ENCODE data around the gene ST8SIA2.

ST8SIA2 gene

DNA sequence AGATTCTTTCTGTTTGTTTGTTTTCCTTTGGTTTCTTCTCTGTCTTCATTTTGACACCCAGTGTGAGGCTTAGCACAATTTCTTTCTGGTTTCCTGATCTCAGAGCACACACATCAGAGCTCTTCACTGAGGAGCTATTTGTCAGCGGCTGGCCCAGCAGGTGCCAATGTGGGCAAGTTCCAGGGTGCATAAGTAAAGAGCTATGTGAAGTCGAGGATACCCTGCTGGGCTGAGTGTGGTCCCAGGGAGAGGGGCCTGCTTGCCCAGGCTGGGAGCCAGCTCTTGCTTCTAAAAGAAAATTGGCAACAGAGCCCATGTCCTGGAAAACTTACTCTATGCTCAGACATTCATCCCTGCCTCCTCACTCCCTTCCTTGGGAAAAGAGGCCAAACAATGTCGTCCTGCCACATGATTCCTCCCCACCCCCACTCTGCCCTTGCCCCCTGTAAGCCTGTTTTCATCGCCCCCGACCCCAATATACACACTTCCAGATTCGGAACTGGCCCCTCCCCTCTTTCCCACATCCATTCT, 101.2 kb downstream of the ST8SIA2 start:
- no peak for DNase-seq (ENCODE audit: low spot score)

DNA sequence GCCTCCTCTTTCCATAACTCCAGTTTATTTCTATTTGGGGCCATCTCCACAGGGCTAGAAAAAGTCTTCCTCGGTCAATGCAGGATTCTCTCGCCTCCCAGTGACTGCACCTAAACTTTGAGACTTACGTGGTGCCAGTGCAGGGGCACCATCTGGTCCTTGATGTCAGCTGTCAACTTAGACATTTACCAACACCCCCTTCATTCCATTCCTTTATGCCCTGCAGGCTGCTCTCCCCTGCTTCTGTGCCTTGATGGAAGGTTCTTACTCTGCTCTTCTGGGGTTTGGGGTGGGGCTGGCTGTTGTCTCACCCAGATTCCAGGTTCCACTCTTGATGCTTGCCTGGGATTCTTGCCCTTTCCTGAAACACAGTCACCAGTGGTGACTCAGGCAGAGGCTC, 101.8 kb downstream of the ST8SIA2 start:
- no peak for DNase-seq (ENCODE audit: low spot score)

DNA sequence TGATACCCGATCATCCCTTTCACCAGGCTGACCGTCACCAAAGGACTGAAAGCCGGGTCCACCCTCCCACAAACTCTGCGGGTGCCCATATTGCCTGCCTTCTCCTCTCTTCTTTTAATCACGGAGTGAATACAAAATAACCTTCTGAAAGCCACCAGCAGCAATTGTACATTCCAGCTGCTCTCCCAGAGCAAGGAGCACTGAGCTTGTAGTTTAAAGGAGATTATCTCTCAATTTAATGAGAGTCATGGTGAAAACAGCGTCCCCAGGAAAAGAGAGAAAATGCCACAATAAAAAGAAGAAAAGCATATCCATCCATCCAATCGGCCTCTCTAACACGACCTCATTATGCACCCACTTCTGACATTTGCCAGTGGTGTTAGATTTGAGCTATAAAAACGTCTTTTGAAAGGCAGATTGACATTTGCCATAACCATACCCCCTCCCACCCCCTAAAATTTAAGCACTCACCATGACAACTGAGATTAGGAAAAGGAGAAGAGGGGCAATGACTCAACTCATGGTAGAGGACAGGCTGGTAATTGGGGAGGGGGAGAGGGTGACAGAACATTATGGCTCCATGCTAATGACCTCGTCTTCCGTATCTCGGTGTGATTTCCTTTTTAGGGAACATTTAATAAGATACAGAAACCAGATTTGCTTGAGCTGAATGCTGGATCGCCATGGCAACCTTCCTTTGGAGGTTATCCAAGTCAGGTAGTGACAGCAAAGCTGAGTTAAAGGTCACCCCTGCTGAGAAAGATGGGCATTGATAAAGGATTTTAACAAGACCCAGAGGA, 106.2 kb downstream of the ST8SIA2 start:
- no peak for DNase-seq (ENCODE audit: low spot score)

DNA sequence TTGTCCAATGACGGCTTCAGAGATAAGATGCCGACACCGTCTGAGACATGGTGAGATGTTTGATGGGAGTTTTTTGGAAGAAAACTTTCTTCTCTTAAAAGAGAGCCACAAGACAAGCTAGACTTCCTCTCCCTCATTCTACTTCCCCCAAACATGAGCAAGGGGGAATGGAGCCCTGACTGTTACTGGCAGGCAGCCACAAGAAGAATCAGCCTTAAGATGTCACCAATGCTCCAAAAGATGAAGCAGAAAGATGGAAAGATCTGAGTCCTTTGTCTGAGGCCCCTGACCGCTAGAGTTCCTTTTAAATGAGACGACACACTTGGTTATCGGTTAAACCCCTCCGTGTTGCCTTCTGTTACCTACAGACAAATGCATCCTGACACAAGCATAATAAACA, 108.7 kb downstream of the ST8SIA2 start:
- DNase-seq (ENCODE audit: low spot score): no peak

DNA sequence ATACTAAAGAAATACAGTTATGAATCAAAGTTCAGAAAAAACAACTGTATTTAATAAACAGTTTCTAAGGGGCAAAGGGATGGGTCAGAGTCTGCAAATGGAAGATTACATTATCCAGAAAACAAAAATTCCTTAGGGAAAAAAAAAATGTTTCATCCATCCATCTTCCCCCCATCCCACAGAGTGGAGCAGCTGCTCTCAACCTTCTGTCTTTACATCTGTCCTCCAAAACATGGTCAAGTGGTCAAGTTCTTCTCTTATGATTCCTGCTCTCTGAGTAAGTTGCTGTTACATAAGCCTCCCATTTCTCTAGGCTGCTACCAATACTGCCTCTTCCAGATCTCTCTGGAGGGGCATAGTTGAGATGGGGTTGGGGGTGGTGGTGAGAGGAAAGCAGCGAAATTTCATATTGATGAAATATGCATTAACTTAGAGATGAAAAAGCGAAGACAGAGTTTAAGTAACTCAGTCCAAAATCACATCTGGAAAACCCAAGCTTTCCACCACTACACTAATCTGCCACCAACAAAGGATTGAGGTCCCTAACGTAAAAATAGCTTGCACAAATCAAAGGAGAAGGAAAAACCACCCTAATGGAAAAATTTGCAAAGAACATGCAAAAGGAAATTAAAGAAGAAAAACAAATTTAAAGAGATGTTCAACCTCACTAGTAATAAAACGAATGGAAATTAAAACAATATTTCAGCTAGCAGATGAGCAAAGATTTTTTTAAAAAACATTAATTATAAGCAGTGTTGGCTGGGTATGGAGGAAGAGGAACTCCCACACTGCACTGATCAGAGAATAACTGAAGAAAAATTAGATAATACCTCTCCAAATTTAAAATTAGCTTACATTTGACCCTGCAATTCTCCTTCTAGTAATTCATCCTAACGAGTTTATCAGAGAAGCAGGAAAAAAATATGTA, 109.5 kb downstream of the ST8SIA2 start:
- DNase-seq (ENCODE audit: low spot score): no peak

DNA sequence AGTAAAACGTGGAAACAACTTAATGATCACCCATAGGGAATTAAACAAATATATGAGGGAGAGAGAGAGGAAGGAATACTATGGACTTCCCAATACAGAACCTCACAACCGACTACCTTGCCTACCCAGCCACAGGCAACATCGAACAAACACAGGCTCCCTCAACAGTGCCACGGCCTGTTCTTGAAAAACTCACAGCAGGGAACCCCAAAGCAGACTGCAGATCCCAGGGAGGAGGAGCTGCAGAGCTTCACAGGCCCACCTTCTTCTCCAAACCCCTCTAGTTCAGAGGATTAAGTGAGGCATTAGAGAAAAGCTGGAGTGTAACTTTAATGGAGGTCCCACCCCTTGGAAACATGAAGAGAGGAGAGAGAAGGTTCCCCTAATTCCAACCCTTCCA, 110.2 kb downstream of the ST8SIA2 start:
- no peak for DNase-seq (ENCODE audit: low spot score)

DNA sequence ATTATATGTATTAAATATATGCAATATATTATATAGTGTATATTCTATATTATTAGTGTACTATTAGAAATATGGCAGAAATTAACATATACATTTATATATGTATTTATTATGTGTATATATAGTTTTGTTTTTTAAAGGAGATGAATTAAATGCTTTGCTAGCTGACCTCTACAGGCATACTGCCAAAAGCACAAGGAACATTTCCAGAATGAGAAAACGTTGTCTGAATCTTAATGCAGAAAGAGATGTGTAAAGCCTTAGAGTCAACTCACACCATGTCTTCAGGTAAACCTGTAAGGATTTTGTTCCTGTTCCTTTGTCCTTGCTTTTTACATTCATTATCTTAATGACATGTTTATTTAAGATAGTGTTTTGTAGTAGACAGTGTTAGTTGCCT, 111.9 kb downstream of the ST8SIA2 start:
- DNase-seq (ENCODE audit: low spot score): no peak

DNA sequence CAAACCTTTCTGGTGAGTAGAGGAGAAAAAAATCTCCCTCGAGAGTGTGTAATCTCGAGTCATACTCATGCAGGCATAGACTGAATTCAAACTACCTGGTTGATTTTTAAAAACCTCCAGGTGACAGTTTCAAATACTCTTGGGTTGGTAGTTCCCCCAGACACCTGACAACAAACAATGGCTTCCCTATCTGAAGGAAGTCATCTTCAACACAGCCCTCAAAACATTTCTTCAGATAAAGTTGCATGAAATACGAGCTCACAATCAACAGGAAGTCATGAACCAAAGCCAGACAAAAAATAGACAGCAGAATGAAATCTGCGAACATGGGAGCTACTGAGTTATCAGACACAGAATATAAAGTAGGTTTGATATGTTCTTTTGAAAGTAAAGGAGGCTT, 112.8 kb downstream of the ST8SIA2 start:
- DNase-seq (ENCODE audit: low spot score): no peak

DNA sequence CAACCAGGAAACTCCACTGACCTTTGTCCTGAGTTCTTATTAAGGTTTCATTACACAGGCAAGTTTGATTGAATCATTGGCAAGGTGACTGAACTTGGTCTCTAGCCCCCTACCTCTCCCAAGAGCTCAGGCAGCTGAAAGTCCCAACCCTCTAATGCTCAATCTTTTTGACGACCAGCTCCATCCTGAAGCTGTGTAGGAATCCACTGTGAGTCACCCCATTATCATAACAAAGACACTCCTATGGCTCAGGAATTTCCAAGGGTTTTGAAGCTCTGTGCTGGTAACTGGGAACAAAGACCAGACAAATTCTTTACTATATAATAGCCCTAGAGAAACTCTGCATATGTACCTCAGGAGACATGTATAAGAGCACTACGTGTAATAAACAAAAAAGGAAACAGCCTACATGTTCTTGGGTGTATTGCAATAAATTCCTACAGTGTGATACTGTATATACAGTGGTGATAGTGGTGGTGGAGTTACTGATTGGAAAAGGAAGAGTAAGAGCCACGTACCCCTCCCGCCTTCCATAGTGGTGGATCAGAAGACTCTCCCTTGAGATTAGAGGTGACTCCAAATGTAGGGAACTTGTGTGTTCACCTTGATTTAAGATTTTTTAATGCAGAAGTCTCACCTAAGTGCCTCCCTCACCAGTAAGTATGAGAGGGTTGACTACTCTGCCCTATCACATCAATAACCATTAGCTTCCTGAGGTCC, 116.6 kb downstream of the ST8SIA2 start:
- no peak for DNase-seq (ENCODE audit: low spot score)

All from germinal center (tissue), 1 donor.